IPS DF 4.7 (cell line): ENCODE results near the gene PARP8.
"Not testable (repeated sequence)": the region's sequence is repeated elsewhere in the genome, so short reads cannot be mapped to it uniquely, and the experiment has no call there.

Experiments used
- DNase-seq: peaks from one replicate; pipeline ENCODE4 v3.0.0-alpha.2; 2013; ENCODE audit warnings: low spot score; ENCODE audit errors: extremely low read depth

The PARP8 gene

DNA sequence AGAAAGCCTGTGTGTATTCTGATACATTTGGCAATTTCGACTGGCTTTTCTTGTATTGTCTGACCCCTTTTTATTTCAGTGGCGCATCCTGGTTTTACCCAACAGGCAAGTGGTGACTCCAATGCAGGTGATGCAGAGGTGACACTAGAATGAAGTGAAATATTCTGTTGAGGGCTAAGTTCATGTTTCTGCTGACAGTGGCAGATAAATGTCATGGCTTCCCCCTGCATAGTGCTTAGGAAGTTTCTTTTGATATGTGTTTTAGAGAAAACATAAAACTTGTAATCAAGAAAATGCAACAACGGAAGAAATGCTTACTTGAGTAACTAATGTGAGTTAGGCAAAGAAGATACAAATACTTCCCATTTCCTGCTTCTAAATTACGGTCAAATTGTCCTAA lies 13.1 kb downstream of the PARP8 start:
- not testable (repeated sequence) for DNase-seq

GRCh38 chr5:50684721-50685120 lies 18.3 kb downstream of the PARP8 start:
- no peak for DNase-seq

DNA sequence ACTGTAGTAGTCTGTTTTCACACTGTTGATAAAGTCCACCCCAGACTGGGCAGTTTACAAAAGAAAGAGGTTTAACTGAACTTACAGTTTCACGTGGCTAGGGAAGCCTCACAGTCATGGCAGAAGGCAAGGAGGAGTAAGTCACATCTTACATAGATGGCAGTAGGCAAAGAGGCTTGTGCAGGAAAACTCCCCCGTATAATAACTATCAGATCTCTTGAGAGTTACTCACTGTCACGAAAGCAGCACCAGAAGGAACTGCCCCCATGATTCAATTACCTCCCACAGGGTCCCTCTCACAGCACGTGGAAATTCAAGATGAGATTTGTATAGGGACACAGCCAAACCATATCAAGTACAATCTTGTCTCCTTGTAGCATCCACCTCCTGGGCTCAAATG lies 21.1 kb downstream of the PARP8 start:
- no peak for DNase-seq

DNA sequence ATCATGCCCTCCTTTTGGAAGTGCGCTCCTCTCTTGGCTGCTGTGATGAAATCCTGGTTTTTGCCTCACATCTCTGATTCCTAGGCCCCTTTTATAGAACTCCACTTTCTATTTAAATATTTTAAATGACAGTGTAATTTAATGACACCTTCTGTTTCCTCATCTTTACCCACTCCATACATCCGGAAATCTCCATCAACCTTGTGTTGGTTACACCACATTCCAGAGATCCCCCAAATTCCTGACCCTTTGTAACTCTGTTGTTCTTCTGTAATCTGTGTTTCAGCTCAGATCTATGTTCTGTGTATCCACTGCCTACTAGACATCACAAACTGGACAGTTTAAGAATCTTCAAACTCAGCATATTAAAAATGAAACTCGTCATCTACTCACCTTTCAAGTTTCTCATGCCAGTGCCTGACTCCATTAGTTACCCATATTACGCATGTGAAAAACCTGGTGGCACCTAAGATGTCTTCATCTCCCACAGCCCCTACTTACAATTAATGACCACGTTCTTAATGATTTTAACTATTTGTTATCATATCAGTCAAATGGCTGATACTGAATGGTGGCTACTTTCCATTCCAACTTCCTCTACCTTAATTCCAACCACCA lies 25.1 kb downstream of the PARP8 start:
- DNase-seq, result no peak

DNA sequence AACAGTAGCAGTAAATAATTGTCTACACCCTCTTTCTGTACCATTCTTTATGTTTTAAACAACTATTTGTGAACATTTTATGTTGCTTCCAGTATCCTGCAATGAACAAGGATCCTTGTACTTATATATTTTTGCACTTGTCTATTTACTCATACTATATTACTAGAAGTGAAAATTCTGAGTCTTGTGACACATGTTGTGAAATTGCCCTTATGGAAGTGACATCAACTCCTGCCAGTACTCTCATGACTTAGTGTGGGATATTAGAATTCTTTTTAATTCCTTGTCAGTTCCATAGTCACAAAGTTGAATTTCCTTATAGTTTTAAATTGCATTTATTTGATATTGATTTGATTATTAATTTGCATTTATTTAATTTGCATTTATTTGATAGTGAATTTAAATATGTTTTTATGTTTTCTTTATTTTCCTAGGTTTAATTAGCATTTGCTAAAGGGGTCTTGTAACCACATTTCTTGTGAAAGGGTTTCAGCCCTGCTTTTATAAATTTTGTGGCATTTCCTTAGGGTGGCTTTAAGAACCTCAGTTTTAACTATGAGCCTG lies 27.7 kb downstream of the PARP8 start:
- no peak for DNase-seq

DNA sequence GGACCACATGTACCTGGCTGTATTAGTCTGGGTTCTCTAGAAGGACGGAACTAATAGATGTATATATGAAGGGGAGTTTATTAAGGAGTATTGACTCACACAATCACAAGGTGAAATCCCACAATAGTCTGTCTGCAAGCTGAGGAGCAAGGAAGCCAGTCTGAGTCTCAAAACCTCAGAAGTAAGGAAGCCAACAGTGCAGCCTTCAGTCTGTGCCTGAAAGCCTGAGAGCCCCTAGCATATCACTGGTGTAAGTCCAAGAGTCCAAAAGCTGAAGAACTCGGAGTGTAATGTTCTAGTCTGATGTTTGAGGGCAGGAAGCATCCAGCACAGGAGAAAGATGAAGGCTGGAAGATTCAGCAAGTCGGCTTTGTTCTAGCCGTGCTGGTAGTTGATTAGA lies 28.2 kb downstream of the PARP8 start:
- not testable (repeated sequence) for DNase-seq

DNA sequence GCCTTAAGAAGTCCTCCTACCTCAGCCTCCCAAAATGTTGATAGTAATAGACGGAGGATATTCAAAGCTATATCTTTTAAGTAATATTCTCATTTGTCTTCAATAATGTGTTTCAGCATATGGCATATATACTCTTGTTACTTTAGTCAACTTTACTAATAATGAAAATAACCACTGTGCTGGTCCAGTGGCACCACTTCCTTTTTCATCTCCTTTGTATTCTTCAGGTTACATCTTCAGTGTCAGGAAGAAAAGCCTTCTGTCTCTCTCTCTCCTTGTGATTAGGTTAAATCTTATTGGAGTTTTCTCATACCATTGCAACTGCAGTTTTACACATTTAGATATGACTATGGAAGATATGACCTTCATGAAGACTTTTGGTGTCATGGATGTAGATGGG lies 31.3 kb downstream of the PARP8 start:
- no peak for DNase-seq

DNA sequence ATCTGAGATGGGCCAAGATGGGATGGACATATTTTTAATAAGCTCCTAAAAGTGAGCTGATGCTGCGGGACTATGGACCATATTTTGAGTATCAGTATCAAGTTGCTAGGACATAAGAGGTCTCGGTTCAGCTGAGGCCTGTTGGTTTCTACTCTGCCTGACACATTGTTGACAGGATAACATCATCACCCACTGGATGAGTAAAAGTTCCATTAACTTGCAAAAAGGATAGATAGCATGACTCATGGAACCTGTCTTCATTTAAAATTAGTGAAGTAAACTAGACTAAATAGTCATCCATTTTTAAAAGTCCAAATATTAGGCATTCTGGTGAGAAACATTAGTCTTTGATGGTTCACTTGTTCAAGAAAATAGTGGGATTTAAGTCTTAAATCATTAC lies 33.3 kb downstream of the PARP8 start:
- no peak for DNase-seq

- no peak for DNase-seq
These were observed 34.3 kb downstream of the PARP8 start for GRCh38 chr5:50700706-50701105.

DNA sequence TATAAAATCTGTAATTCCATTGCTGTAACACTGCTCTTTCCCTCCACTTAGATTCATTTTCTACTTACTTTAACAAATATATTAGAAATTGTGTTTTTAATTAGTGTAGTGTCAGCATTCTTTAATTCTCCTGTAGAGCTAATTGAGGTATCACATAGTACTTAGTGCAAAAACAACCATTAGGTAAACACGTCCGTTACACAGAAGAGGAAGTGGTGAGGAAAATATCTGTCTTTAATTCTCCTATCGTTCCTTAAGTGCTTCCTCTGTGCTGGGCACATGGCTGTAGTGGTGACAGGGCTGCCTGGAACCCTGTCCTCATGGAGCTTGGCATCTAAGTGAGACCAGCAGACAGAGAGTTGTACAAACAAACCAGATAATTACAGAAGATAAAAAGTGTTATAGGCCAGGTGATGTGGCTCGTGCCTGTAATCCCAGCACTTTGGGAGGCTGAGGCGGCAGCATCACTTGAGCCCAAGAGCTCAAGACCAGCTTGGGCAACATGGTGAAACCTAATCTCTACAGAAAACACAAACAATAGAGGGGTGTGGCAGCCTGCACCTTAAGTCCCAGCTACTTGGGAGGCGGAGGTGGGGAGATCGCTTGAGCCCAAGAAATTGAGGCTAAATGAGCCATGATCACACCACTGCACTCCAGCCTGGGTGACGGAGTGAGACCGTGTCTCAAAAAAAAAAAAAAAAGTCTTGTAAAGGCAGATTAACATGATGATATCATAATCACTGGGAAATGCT lies 36.4 kb downstream of the PARP8 start:
- DNase-seq, result no peak

GRCh38 chr5:50703367-50703666 lies 36.9 kb downstream of the PARP8 start:
- DNase-seq, result no peak

GRCh38 chr5:50704730-50705129 lies 38.3 kb downstream of the PARP8 start:
- DNase-seq, result no peak

GRCh38 chr5:50709471-50709870 lies 43.0 kb downstream of the PARP8 start:
- DNase-seq, result no peak

GRCh38 chr5:50710838-50711237 lies 44.4 kb downstream of the PARP8 start:
- no peak for DNase-seq

GRCh38 chr5:50711280-50711679 lies 44.8 kb downstream of the PARP8 start:
- DNase-seq, result no peak

- DNase-seq, result no peak
These were observed 46.0 kb downstream of the PARP8 start for GRCh38 chr5:50712479-50712878.

DNA sequence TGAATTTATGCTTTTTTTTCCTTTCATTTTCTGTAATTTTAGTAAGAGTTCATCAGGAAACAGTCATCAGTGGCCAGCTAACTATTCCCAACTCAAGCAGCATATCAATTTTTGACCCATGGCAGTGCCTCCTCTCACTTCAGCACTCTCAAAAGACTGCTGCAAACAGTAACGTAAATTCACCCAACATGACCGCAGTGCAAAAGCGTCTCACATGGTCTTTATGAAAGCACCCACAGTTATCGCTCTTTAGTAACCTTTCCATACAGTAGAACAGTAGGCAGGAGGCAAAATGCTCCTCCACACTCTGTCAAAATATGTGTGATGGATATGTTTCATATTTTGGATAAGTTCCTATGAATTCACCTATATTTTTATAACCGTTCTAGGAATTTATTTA lies 48.6 kb downstream of the PARP8 start:
- no peak for DNase-seq

- no peak for DNase-seq
These were observed 49.7 kb downstream of the PARP8 start for GRCh38 chr5:50716134-50716533.

- DNase-seq, result no peak
These were observed 51.2 kb downstream of the PARP8 start for GRCh38 chr5:50717651-50718050.

- no peak for DNase-seq
These were observed 53.7 kb downstream of the PARP8 start for GRCh38 chr5:50720061-50720710.

- DNase-seq, result no peak
These were observed 55.8 kb downstream of the PARP8 start for GRCh38 chr5:50722223-50722622.

DNA sequence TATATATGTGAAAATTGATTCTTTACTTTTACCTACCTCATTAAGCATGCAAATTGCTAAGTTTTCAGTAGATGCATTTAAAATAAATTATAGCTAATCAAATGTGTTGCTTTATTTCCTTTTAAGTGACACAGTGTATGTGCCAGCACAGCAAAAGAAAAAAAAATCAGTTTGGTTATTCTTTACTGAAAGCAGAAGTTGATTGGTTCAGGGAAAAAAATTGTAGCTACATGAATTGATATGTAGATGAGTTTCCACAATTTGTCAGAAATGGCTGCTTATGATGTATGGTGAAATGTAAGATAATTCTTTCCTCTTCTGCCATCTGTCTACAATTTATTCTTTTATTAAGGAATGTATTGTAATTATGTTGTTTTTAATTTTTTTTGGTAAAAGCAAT lies 57.8 kb downstream of the PARP8 start:
- DNase-seq, result no peak
